ENCODE results near the gene NR2E3.

DNA sequence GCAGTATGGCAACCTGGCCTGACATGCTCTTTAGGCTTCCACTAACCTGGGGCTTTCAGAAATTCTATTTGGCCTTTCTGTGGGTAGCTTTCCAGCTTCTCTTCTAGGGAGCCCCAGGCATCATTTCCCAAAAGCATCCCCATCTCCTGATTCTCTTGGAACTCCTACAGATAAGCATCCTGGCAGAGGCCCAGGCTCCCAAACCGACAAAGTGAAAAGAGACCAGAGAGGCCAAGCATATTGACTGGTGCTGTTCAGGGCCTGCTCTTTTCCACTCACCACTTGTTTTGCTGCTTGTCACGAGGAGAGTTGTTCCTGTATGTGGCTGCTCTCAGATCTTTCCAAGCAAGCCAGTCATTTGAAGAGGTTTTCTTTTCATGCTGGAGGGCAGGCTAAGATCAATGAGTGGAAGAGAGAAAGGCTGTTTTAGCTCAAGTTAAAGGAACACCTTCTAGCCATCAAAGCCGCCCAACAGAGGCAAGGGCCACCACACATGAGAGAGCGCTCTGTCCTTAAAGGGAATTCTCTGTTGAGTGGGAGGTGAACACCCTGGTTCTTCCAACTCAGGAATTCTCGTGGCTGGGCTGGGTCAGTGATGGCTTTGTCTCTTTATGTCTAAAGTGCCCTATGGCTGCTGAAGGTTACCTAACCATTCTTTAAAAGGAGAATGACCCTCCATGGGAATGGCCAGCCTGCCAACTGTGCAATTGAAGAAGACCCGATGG lies 31.1 kb upstream of the NR2E3 start:
- TF ChIP-seq NFYB (IDR thresholded peaks at IDR 0.05; ENCODE audit: extremely low read depth, insufficient read length) (no peak), TCFL5 (CRISPR knock-in tag; conservative IDR thresholded peaks at IDR 0.05) (no peak)

Data from K562 (cell line).